Activated naive CD8-positive, alpha-beta T cell (primary cell): ENCODE results near the gene PNP.
A peak's percentile ranks its signal among the peaks of the same experiment; 100 is the strongest.
"Not testable (repeated sequence)": the region's sequence is repeated elsewhere in the genome, so short reads cannot be mapped to it uniquely, and the experiment has no call there.

Experiments used
- H3K27ac Mint-ChIP-seq: one replicate; pipeline ENCODE4 v1.8.0; 2021; ENCODE audit warnings: mixed read lengths
- H3K27me3 Mint-ChIP-seq: one replicate; pipeline ENCODE4 v1.8.0; 2021; ENCODE audit warnings: mixed read lengths
- H3K36me3 Mint-ChIP-seq: one replicate; pipeline ENCODE4 v1.8.0; 2021; ENCODE audit warnings: mixed read lengths
- H3K4me1 Mint-ChIP-seq: one replicate; pipeline ENCODE4 v1.8.0; 2021; ENCODE audit warnings: low read depth, mixed read lengths
- H3K4me3 Mint-ChIP-seq: one replicate; pipeline ENCODE4 v1.8.0; 2021; ENCODE audit warnings: mild to moderate bottlenecking, mixed read lengths
- H3K9me3 Mint-ChIP-seq: one replicate; pipeline ENCODE4 v1.8.0; 2021; ENCODE audit warnings: low read depth, mixed read lengths

PNP gene

GRCh38 chr14:20440882-20441281, 28.3 kb upstream of the PNP start:
- Mint-ChIP-seq H3K4me3 (peak overlapping the region; percentile 70), H3K36me3 (peaks cover 4% of the 10 kb centered on the region), H3K4me1 (peaks cover 29% of the 10 kb centered on the region), H3K27me3 (no peaks in the 10 kb centered on the region), H3K9me3 (no peaks in the 10 kb centered on the region), H3K27ac (peak overlapping the region; percentile 89)

- no peak overlapping the region for H3K4me3 Mint-ChIP-seq
- peaks cover 29% of the 10 kb centered on the region for H3K4me1 Mint-ChIP-seq
- H3K36me3 Mint-ChIP-seq, result peaks cover 4% of the 10 kb centered on the region
- H3K9me3 Mint-ChIP-seq, result no peaks in the 10 kb centered on the region
- H3K27me3 Mint-ChIP-seq, result no peaks in the 10 kb centered on the region
- H3K27ac Mint-ChIP-seq, result peak overlapping the region; percentile 89
Measured at GRCh38 chr14:20441461-20441860, 27.7 kb upstream of the PNP start.

GRCh38 chr14:20443650-20444049, 25.6 kb upstream of the PNP start:
- not testable (repeated sequence) for H3K27ac Mint-ChIP-seq, H3K9me3 Mint-ChIP-seq, H3K27me3 Mint-ChIP-seq, H3K4me3 Mint-ChIP-seq
- Mint-ChIP-seq H3K4me1 (peaks cover 31% of the 10 kb centered on the region), H3K36me3 (peaks cover 15% of the 10 kb centered on the region)

GRCh38 chr14:20446889-20447288, 22.3 kb upstream of the PNP start:
- Mint-ChIP-seq H3K9me3 (no peaks in the 10 kb centered on the region), H3K27ac (peak overlapping the region; percentile 47), H3K27me3 (no peaks in the 10 kb centered on the region), H3K4me1 (peaks cover 12% of the 10 kb centered on the region), H3K36me3 (peaks cover 21% of the 10 kb centered on the region), H3K4me3 (no peak overlapping the region)

GRCh38 chr14:20452831-20453230, 16.4 kb upstream of the PNP start:
- H3K4me1 Mint-ChIP-seq, result peaks cover 28% of the 10 kb centered on the region
- H3K9me3 Mint-ChIP-seq, H3K27me3 Mint-ChIP-seq: not testable (repeated sequence)
- H3K36me3 Mint-ChIP-seq, result peaks cover 11% of the 10 kb centered on the region
- peak overlapping the region; percentile 72 for H3K4me3 Mint-ChIP-seq
- peak overlapping the region; percentile 70 for H3K27ac Mint-ChIP-seq

GRCh38 chr14:20454516-20455354, 14.5 kb upstream of the PNP start, which contains the start of the genes APEX1 and OSGEP:
Gene APEX1 (plus strand): TSS chr14:20455226. CDS start chr14:20455646, 420 bp downstream.
Gene OSGEP (minus strand): TSS chr14:20454812. CDS start chr14:20454683, 129 bp downstream.
- Mint-ChIP-seq H3K4me1 (peaks cover 36% of the 10 kb centered on the region), H3K4me3 (peak within 1 kb of the TSS; percentile 30), H3K36me3 (peaks cover 6% of the 10 kb centered on the region), H3K27ac (no peak within 1 kb of the TSS), H3K27me3 (no peaks in the 10 kb centered on the region), H3K9me3 (no peaks in the 10 kb centered on the region)

GRCh38 chr14:20455355-20456300, 13.6 kb upstream of the PNP start:
- H3K27me3 Mint-ChIP-seq, result no peaks in the 10 kb centered on the region
- no peaks in the 10 kb centered on the region for H3K9me3 Mint-ChIP-seq
- peaks cover 41% of the 10 kb centered on the region for H3K4me1 Mint-ChIP-seq
- no peak overlapping the region for H3K27ac Mint-ChIP-seq
- no peak overlapping the region for H3K4me3 Mint-ChIP-seq
- H3K36me3 Mint-ChIP-seq, result peaks cover 2% of the 10 kb centered on the region

- H3K27me3 Mint-ChIP-seq, result no peaks in the 10 kb centered on the region
- H3K36me3 Mint-ChIP-seq, result no peaks in the 10 kb centered on the region
- no peaks in the 10 kb centered on the region for H3K9me3 Mint-ChIP-seq
- no peak overlapping the region for H3K4me3 Mint-ChIP-seq
- H3K27ac Mint-ChIP-seq, result no peak overlapping the region
- H3K4me1 Mint-ChIP-seq, result peaks cover 42% of the 10 kb centered on the region
Measured at GRCh38 chr14:20456971-20457370, 12.2 kb upstream of the PNP start.

GRCh38 chr14:20458031-20458789, 11.0 kb upstream of the PNP start:
- H3K4me1 Mint-ChIP-seq, result peaks cover 34% of the 10 kb centered on the region
- peak overlapping the region; percentile 52 for H3K4me3 Mint-ChIP-seq
- peak overlapping the region; percentile 78 for H3K27ac Mint-ChIP-seq
- no peaks in the 10 kb centered on the region for H3K9me3 Mint-ChIP-seq
- no peaks in the 10 kb centered on the region for H3K36me3 Mint-ChIP-seq
- H3K27me3 Mint-ChIP-seq, result no peaks in the 10 kb centered on the region

GRCh38 chr14:20460458-20461224, 8.6 kb upstream of the PNP start:
- Mint-ChIP-seq H3K27me3 (no peaks in the 10 kb centered on the region), H3K36me3 (no peaks in the 10 kb centered on the region), H3K4me1 (peaks cover 30% of the 10 kb centered on the region), H3K4me3 (peak overlapping the region; percentile 96), H3K27ac (peak overlapping the region; percentile 92), H3K9me3 (no peaks in the 10 kb centered on the region)

- Mint-ChIP-seq H3K27me3 (no peaks in the 10 kb centered on the region), H3K27ac (peak within 1 kb of the TSS; percentile 97), H3K9me3 (no peaks in the 10 kb centered on the region), H3K36me3 (no peaks in the 10 kb centered on the region), H3K4me1 (peaks cover 30% of the 10 kb centered on the region), H3K4me3 (peak within 1 kb of the TSS; percentile 96)
Measured at GRCh38 chr14:20461225-20462141, 7.7 kb upstream of the PNP start, which contains the start of gene PIP4P1. Gene PIP4P1 (minus strand): TSS chr14:20461434. CDS start chr14:20461325, 109 bp downstream.

GRCh38 chr14:20468764-20469241, 403 bp upstream of the PNP start:
- H3K9me3 Mint-ChIP-seq, result no peaks in the 10 kb centered on the region

More at GRCh38 chr14:20468764-20469241, 403 bp upstream of the PNP start:
- peaks cover 32% of the 10 kb centered on the region for H3K4me1 Mint-ChIP-seq
- H3K27me3 Mint-ChIP-seq, result no peaks in the 10 kb centered on the region
- peaks cover 13% of the 10 kb centered on the region for H3K36me3 Mint-ChIP-seq
- peak overlapping the region; percentile 99 for H3K27ac Mint-ChIP-seq
- H3K4me3 Mint-ChIP-seq, result peak overlapping the region; percentile 99
